HUES48 (cell line): ENCODE measurements around the gene ESR1.

Experiments used
- H3K27ac ChIP-seq: one replicate; pipeline ENCODE4 v1.7.0; 2013; ENCODE audit warnings: low read depth, low read length, inconsistent platforms
- H3K27me3 ChIP-seq: 2 replicates; pipeline ENCODE4 v1.6.1; 2013; ENCODE audit warnings: mild to moderate bottlenecking, low read length; ENCODE audit not compliant: control insufficient read depth, insufficient read depth
- H3K36me3 ChIP-seq: 2 replicates; pipeline ENCODE4 v1.6.1; 2013; ENCODE audit warnings: low read length; ENCODE audit not compliant: control insufficient read depth, insufficient read depth
- H3K4me1 ChIP-seq: 2 replicates; pipeline ENCODE4 v1.6.1; 2013; ENCODE audit warnings: mild to moderate bottlenecking, low read length; ENCODE audit not compliant: control insufficient read depth, insufficient read depth
- H3K4me3 ChIP-seq: 2 replicates; pipeline ENCODE4 v1.5.1; 2013; ENCODE audit warnings: mild to moderate bottlenecking, low read depth, low read length
- H3K9ac ChIP-seq: 2 replicates; pipeline ENCODE4 v1.6.1; 2013; ENCODE audit warnings: mild to moderate bottlenecking, low read depth, low read length, moderate library complexity
- H3K9me3 ChIP-seq: 2 replicates; pipeline ENCODE4 v1.6.1; 2013; ENCODE audit warnings: low read length; ENCODE audit not compliant: control insufficient read depth, insufficient read depth

The ESR1 gene

DNA sequence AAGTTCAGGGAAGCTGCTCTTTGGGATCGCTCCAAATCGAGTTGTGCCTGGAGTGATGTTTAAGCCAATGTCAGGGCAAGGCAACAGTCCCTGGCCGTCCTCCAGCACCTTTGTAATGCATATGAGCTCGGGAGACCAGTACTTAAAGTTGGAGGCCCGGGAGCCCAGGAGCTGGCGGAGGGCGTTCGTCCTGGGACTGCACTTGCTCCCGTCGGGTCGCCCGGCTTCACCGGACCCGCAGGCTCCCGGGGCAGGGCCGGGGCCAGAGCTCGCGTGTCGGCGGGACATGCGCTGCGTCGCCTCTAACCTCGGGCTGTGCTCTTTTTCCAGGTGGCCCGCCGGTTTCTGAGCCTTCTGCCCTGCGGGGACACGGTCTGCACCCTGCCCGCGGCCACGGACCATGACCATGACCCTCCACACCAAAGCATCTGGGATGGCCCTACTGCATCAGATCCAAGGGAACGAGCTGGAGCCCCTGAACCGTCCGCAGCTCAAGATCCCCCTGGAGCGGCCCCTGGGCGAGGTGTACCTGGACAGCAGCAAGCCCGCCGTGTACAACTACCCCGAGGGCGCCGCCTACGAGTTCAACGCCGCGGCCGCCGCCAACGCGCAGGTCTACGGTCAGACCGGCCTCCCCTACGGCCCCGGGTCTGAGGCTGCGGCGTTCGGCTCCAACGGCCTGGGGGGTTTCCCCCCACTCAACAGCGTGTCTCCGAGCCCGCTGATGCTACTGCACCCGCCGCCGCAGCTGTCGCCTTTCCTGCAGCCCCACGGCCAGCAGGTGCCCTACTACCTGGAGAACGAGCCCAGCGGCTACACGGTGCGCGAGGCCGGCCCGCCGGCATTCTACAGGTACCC lies at the start of gene ESR1:
Gene ESR1 (plus strand): TSS at position 170 of the 858 bp plus-strand sequence. CDS start 231 bp downstream, at position 401.
- peaks cover 7% of the 10 kb centered on the region; the same call in 1 of the 2 replicates for H3K4me1 ChIP-seq
- H3K36me3 ChIP-seq, result no peaks in the 10 kb centered on the region
- H3K27ac ChIP-seq, result no peak within 1 kb of the TSS
- H3K4me3 ChIP-seq, result peak within 1 kb of the TSS; percentile 56
- H3K9me3 ChIP-seq, result no peaks in the 10 kb centered on the region
- peaks cover 67% of the 10 kb centered on the region for H3K27me3 ChIP-seq
- no peak within 1 kb of the TSS for H3K9ac ChIP-seq

DNA sequence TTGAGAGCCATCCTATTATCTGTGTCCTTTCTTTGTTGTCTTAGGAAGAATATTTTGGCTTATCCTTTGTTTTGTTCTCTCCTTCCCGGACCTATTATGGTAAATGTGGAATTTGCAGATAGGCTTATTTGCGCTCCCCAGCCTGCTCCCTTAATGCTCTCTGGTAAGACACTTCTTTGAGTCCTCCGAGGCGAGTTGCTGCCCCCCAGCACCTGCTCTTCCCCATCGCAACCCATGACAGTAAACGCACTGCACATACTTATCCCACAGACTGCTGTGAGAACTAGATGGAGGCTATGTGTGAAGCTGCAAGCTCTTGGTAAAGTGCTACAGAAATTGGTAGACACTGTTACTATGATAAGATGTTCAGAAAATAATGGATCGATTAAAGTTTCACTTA lies 47.0 kb upstream of the ESR1 start:
- Histone ChIP-seq H3K27me3 (no peaks in the 10 kb centered on the region), H3K27ac (no peak overlapping the region), H3K36me3 (no peaks in the 10 kb centered on the region), H3K9ac (no peak overlapping the region), H3K4me3 (no peak overlapping the region), H3K9me3 (no peaks in the 10 kb centered on the region), H3K4me1 (peaks cover 9% of the 10 kb centered on the region)

DNA sequence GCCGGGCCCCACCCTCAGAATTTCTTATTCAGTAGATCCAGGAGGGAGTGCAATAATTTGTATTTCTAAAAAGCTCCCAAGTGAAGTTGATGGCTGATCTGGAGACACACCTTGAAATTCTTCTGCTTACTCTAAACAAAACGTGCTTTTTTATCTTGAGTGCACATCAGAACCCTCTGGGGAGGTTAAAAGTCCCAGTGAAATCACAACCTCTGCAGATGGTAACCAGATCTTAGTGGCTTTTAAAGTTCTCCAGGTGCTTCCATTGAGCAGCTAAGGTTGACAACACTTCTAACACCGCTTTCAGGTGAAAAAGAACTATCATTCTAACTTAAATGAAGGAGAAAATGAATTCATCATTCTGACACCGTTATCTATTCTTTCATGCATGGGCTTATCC lies 45.6 kb upstream of the ESR1 start:
- Histone ChIP-seq H3K9me3 (no peaks in the 10 kb centered on the region), H3K9ac (no peak overlapping the region), H3K27me3 (no peaks in the 10 kb centered on the region), H3K27ac (no peak overlapping the region), H3K36me3 (no peaks in the 10 kb centered on the region), H3K4me1 (peaks cover 9% of the 10 kb centered on the region), H3K4me3 (no peak overlapping the region)

DNA sequence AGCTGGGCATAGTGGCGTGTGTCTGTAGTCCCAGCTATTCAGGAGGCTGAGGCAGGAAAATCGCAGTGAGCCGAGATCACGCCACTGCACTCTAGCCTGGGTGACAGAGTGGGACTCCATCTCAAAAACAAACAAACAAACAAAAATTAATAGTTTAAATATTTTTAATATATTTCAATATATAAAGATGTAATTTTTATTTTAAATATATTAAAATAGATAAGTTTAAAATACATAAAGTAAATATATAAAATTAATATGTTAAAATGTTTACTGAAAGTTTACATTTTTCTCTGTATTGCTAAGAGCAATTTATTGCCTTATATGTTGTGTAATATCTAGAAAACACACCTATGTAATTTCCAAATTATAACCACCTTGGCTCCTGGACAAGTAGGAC lies 44.7 kb upstream of the ESR1 start:
- no peak overlapping the region for H3K27ac ChIP-seq
- no peak overlapping the region for H3K9ac ChIP-seq
- H3K4me1 ChIP-seq, result peaks cover 9% of the 10 kb centered on the region

DNA sequence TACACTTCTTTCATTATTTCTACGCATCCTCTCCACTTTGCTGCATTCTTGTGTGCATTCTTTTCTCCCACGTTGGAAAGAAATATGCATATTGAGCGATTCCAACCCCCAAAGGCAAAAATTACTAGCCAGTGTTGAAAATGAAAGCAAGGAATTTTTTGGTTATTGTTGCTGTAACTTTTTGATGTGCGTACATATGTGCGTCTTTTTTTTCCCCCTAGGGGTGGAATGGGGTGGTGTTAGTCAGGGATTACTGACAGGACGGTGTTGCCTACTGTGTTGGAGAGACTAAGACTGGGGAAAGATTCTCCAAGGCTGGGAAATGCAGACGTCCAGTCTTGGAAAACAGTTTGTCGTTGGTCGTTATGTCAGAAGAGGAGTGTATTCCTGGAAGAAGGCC lies 44.2 kb upstream of the ESR1 start:
- Histone ChIP-seq H3K4me1 (peaks cover 9% of the 10 kb centered on the region), H3K27ac (no peak overlapping the region), H3K9ac (no peak overlapping the region), H3K4me3 (0 out of 2 replicates have a peak overlapping the region, but pooled peaks have one; percentile 20), H3K27me3 (no peaks in the 10 kb centered on the region), H3K9me3 (no peaks in the 10 kb centered on the region), H3K36me3 (no peaks in the 10 kb centered on the region)

More for the DNA sequence above, 44.7 kb upstream of the ESR1 start:
- Histone ChIP-seq H3K4me3 (no peak overlapping the region), H3K9me3 (no peaks in the 10 kb centered on the region), H3K36me3 (no peaks in the 10 kb centered on the region), H3K27me3 (no peaks in the 10 kb centered on the region)

DNA sequence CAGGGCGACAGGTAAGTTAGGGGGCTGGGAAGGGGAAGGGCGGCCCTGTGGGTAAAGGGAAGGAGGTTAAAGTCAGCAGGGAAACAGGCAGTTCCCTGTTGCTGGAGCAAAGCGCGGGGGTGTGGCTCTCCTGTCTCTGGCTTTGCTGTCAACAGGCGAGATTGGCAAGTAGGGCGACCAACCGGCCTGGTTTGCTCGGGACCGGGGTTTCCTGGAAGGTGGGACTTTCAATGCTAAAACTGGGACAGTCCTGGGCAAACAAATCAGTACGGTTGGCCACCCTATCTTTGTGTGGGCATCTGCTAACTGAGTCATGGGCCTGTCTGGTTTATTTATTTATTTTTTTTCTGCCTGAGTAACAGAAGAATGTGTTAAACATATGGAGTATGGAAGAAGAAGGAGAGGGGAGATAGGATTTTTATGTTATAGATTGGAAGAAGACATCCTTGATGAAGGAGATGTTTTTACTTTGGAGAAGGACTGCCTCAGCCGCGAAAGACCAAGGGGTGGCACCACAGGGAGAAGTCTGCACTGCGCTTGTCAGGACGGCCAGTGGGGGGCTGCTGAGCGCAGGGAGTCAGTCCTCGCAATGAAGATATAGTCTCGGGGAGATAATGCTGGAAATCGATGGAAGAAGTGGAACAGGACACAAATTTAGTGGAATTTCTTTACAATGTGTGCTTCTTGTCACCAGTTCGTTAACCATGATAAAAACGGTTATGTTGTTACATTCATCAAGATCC lies 43.4 kb upstream of the ESR1 start:
- H3K27me3 ChIP-seq, result no peaks in the 10 kb centered on the region
- H3K9ac ChIP-seq, result no peak overlapping the region
- no peaks in the 10 kb centered on the region for H3K9me3 ChIP-seq
- H3K4me3 ChIP-seq, result peak overlapping the region; percentile 53
- H3K36me3 ChIP-seq, result no peaks in the 10 kb centered on the region
- no peak overlapping the region for H3K27ac ChIP-seq
- peaks cover 9% of the 10 kb centered on the region for H3K4me1 ChIP-seq

DNA sequence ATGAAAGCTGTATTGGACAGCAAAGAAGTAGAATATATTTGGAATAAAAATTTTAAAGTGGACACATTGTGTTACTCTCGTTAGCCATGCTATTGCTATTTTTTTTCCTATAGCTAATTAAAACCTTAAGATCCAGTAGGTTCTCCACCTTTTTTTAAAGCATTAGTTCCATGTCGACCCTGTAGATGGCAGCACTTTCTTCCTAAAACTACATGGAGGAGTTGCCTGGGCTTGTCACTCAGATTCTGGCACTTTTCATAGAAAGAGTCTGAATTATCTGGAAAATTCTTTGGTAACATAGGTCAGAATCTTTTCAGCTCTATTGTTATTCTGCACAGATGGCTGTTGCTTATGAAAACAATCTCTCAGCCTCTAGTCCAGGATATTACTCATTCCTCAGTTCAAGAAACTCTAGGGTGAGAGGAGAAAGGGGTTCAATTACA lies 42.0 kb upstream of the ESR1 start:
- no peak overlapping the region for H3K4me3 ChIP-seq
- no peaks in the 10 kb centered on the region for H3K9me3 ChIP-seq
- no peaks in the 10 kb centered on the region for H3K27me3 ChIP-seq
- no peaks in the 10 kb centered on the region for H3K36me3 ChIP-seq
- no peak overlapping the region for H3K9ac ChIP-seq
- no peak overlapping the region for H3K27ac ChIP-seq
- H3K4me1 ChIP-seq, result peaks cover 9% of the 10 kb centered on the region

DNA sequence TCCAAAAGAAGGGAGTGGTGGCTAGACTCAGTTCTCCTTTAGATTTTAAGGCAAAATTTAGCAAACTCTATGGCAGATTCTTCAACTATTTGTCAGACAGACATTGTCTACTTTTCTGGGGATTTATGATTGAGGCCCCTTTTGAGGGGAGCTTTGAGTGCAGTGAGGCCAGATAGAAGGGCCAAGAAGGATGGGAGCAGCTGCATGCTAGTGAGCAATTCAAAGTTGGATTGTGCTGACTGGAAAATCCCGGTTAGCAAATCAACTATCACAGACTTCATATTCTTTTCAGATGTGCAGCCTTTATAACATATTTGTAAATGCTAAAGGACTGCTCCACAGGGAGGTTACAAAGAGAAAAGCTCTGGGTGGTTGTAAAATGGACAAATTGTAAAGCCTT lies 35.0 kb upstream of the ESR1 start:
- H3K27me3 ChIP-seq, result no peaks in the 10 kb centered on the region
- no peak overlapping the region for H3K4me3 ChIP-seq
- no peaks in the 10 kb centered on the region for H3K36me3 ChIP-seq
- no peaks in the 10 kb centered on the region for H3K9me3 ChIP-seq
- no peaks in the 10 kb centered on the region for H3K4me1 ChIP-seq
- H3K27ac ChIP-seq, result no peak overlapping the region
- no peak overlapping the region for H3K9ac ChIP-seq

DNA sequence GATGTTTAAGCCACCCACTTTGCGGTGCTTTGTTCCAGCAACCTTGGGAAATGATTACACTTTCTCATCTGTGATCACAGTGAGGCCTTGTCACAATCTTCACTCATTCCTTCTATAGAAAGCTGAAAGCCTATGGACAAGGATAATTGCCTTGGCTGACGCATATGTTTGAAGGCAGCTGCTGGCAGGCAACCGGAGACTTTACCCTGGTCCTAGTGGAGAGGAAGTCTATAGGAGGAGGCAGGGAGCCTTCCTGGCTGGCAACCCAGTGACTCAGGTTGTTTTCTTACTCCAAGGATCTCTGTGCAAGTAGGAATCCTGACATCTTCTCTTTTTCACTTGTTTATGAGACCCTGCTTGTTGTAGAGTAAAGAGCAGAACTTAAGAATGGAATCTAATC lies 34.1 kb upstream of the ESR1 start:
- Histone ChIP-seq H3K4me1 (no peaks in the 10 kb centered on the region), H3K4me3 (no peak overlapping the region), H3K27me3 (no peaks in the 10 kb centered on the region), H3K9ac (no peak overlapping the region), H3K9me3 (no peaks in the 10 kb centered on the region), H3K36me3 (no peaks in the 10 kb centered on the region), H3K27ac (no peak overlapping the region)

DNA sequence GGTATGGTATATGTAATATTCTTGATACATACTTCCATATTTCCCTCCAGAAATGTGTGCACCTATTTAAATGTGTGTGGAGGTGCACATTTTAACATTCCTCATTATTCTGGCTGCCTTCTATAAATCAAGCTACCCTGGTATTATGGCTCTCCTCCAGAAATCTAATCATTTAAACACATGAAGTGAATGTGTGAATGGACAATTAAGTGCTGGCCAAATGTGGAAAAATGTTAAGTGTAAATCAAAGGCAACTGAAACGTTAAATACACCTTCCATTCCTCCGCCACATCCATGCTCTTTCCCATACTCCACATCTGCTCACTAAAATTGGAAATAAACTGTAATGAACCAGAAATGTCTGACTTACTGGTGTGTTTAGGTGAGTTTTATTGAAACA lies 24.9 kb upstream of the ESR1 start:
- no peaks in the 10 kb centered on the region for H3K9me3 ChIP-seq
- no peak overlapping the region for H3K27ac ChIP-seq
- no peak overlapping the region for H3K9ac ChIP-seq
- no peak overlapping the region for H3K4me3 ChIP-seq
- H3K36me3 ChIP-seq, result no peaks in the 10 kb centered on the region
- no peaks in the 10 kb centered on the region for H3K4me1 ChIP-seq
- H3K27me3 ChIP-seq, result no peaks in the 10 kb centered on the region

DNA sequence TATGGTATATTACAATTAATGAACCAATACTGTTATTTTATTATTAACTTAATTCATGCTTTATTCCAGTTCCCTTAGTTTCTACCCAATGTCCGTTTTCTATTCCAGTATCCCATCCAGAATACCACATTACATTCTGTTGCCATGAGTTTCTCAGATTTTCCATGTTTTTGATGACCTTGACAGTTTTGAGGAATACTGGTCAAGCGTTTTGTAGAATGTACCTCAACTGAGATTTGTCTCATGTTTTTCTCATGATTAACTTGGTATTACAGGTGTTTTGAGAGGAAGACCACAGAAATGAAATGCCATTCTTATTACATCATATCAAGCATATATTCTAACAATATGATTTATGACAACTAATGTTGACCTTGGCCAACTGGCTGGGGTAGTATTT lies 23.8 kb upstream of the ESR1 start:
- Histone ChIP-seq H3K4me3 (no peak overlapping the region), H3K36me3 (no peaks in the 10 kb centered on the region), H3K27me3 (no peaks in the 10 kb centered on the region), H3K9ac (no peak overlapping the region), H3K9me3 (no peaks in the 10 kb centered on the region), H3K27ac (no peak overlapping the region), H3K4me1 (no peaks in the 10 kb centered on the region)
